ENCODE data around the gene ATP8B4.
"Not testable (repeated sequence)": the region's sequence is repeated elsewhere in the genome, so short reads cannot be mapped to it uniquely, and the experiment has no call there.

Gene ATP8B4

GRCh38 chr15:50107591-50108408 is 11.2 kb downstream of the ATP8B4 start:
- no peak for DNase-seq

- no peak for DNase-seq
These were observed 11.9 kb downstream of the ATP8B4 start for GRCh38 chr15:50107157-50107556.

- DNase-seq: no peak
These were observed 12.6 kb downstream of the ATP8B4 start for GRCh38 chr15:50106457-50106856.

GRCh38 chr15:50100486-50100885 is 18.5 kb downstream of the ATP8B4 start:
- DNase-seq: no peak

GRCh38 chr15:50098545-50098944 is 20.5 kb downstream of the ATP8B4 start:
- DNase-seq: no peak

- no peak for DNase-seq
These were observed 22.9 kb downstream of the ATP8B4 start for GRCh38 chr15:50095938-50096821.

- DNase-seq: not testable (repeated sequence)
These were observed 29.6 kb downstream of the ATP8B4 start for GRCh38 chr15:50089386-50089785.

- no peak for DNase-seq
These were observed 34.1 kb downstream of the ATP8B4 start for GRCh38 chr15:50084932-50085331.

GRCh38 chr15:50083424-50084025 is 35.5 kb downstream of the ATP8B4 start:
- no peak for DNase-seq

GRCh38 chr15:50082066-50082465 is 37.0 kb downstream of the ATP8B4 start:
- DNase-seq: no peak

GRCh38 chr15:50077651-50078050 is 41.4 kb downstream of the ATP8B4 start:
- DNase-seq: no peak

- DNase-seq: no peak
These were observed 41.9 kb downstream of the ATP8B4 start for GRCh38 chr15:50077176-50077575.

GRCh38 chr15:50075319-50075718 is 43.7 kb downstream of the ATP8B4 start:
- DNase-seq: no peak

- no peak for DNase-seq
These were observed 47.3 kb downstream of the ATP8B4 start for GRCh38 chr15:50071551-50072258.

- DNase-seq: no peak
These were observed 51.0 kb downstream of the ATP8B4 start for GRCh38 chr15:50068016-50068415.

- no peak for DNase-seq
These were observed 51.8 kb downstream of the ATP8B4 start for GRCh38 chr15:50067254-50067653.

- no peak for DNase-seq
These were observed 52.4 kb downstream of the ATP8B4 start for GRCh38 chr15:50066666-50067065.

- DNase-seq: no peak
These were observed 52.8 kb downstream of the ATP8B4 start for GRCh38 chr15:50066202-50066601.

GRCh38 chr15:50065279-50065678 is 53.8 kb downstream of the ATP8B4 start:
- no peak for DNase-seq

GRCh38 chr15:50064673-50065072 is 54.4 kb downstream of the ATP8B4 start:
- no peak for DNase-seq

- no peak for DNase-seq
These were observed 55.8 kb downstream of the ATP8B4 start for GRCh38 chr15:50063226-50063625.

GRCh38 chr15:50061503-50061902 is 57.5 kb downstream of the ATP8B4 start:
- DNase-seq: no peak

GRCh38 chr15:50059883-50060282 is 59.1 kb downstream of the ATP8B4 start:
- no peak for DNase-seq
